Lower leg skin (tissue), 4 donors: ENCODE measurements around the gene CEACAM3. TPM values are rescaled to one million over a fixed set of nuclear protein-coding genes. Genes with fewer than 3 reads are reported as not detected.
A peak's percentile ranks its signal among the peaks of the same experiment; 100 is the strongest.
"Not testable (repeated sequence)": the region's sequence is repeated elsewhere in the genome, so short reads cannot be mapped to it uniquely, and the experiment has no call there.

ENCODE experiments used
- DNase-seq, 2 donors: peaks; one replicate each; pipeline ENCODE4 v3.0.0-alpha.2; 2019; ENCODE audit warnings: low spot score in 2 of 2
- H3K4me3 ChIP-seq: fragments of 200-600 bp; sonication (generic); 2 replicates; pipeline ENCODE4 v1.5.1; 2017; ENCODE audit warnings: mild to moderate bottlenecking, low read depth; ENCODE audit not compliant: poor library complexity, severe bottlenecking
- POLR2A ChIP-seq, 2 donors: fragments of 450-650 bp; IDR thresholded peaks; one replicate each; pipeline ENCODE4 v1.6.1; 2016 to 2017; ENCODE audit warnings: antibody characterized with exemption in 2 of 2, mild to moderate bottlenecking in 1 of 2, moderate library complexity in 1 of 2
- WGBS, 2 donors: methylation state at CpG; one replicate each; pipeline ENCODE4 v1.1.5; 2018; 5-methylcytosine and 5-hydroxymethylcytosine counted together
- intact Hi-C: fragments of 100-400 bp; cut with DNase I; formaldehyde crosslinking; loops from one replicate; pipeline ENCODE4 v1.15.0; 2023; ENCODE audit warnings: low total_unique reads
- total RNA-seq, 4 donors: library from RNA; depleted of rRNA; stranded (reverse); fragments of >200 nt; gene quantifications; one replicate each; pipeline ENCODE4 v1.1.0, GENCODE V29; 2016
- TF ChIP-seq, protein P1 (sequence below), 3 donors: fragments of 450-650 bp; IDR thresholded peaks; one replicate each; pipeline ENCODE4 v1.5.1; 2016; ENCODE audit warnings: antibody characterized with exemption in 3 of 3, mild to moderate bottlenecking in 3 of 3, moderate library complexity in 2 of 3

The CEACAM3 gene
- total RNA-seq, 4 donors from 2014 or later: not detected

DNA sequence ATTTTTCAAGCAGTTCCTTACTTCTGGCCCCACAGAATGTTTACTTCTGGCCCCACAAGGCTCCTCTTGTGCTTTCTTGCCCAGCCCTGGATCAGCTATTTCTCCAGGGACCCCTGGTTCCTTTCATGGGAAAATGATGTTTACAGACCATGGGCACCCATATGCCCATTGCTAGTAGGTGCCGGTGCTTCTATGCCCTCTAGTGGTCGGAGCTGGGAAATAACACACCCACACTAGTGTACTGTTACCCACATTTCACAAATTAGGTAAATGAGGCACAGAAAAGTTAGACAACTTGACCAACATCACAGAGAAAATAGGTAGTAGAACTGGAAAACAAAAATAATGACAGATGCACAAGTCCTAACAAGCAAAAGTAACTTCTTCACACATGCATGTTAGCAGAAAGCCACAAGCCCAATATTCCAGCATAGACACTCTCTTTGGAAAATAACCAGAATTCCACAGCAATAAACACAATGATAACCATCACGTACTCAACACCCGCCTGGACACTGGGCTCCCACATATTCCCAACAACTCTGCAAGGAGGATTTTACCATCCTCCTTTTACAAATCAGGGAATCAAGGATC, 42.4 kb upstream of the CEACAM3 start:
- TF ChIP-seq POLR2A (IDR thresholded peaks at IDR 0.05): no peak
- TF ChIP-seq, protein P1, sequence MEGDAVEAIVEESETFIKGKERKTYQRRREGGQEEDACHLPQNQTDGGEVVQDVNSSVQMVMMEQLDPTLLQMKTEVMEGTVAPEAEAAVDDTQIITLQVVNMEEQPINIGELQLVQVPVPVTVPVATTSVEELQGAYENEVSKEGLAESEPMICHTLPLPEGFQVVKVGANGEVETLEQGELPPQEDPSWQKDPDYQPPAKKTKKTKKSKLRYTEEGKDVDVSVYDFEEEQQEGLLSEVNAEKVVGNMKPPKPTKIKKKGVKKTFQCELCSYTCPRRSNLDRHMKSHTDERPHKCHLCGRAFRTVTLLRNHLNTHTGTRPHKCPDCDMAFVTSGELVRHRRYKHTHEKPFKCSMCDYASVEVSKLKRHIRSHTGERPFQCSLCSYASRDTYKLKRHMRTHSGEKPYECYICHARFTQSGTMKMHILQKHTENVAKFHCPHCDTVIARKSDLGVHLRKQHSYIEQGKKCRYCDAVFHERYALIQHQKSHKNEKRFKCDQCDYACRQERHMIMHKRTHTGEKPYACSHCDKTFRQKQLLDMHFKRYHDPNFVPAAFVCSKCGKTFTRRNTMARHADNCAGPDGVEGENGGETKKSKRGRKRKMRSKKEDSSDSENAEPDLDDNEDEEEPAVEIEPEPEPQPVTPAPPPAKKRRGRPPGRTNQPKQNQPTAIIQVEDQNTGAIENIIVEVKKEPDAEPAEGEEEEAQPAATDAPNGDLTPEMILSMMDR (IDR thresholded peaks at IDR 0.05): no peak
- DNase-seq: peak; percentile 30 to 85
- H3K4me3 ChIP-seq: no peak overlapping the region
- 6 to 8% methylated on average over 4 of the region's 4 CpGs for WGBS, 2 donors
- intact Hi-C loops: no loop called here

DNA sequence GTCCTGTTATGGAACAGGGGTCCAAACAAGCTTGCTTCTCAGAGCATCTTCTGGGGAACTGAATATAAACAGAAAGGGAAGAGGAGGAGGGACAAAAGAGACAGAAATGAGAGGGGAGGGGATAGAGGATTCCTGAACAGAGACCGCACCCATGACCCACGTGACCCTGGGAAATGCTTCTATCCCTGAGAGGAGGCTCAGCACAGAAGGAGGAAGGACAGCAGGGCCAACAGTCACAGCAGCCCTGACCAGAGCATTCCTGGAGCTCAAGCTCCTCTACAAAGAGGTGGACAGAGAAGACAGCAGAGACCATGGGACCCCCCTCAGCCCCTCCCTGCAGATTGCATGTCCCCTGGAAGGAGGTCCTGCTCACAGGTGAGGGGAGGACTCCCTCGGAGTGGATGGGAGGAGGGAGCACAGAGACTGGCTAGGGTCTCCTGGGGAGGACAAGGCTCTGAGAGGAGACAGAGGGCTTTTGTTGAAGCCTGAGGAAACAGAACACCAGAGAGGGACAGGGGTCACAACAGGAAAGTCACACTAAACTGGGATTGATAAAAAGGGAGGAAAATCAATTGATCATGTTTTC, 41.0 kb upstream of the CEACAM3 start, which contains the start of gene CEACAM6:
Gene CEACAM6 (plus strand): TSS at position 203 of the 586 bp plus-strand sequence. CDS start 109 bp downstream, at position 312.
- H3K4me3 ChIP-seq: no peak within 1 kb of the TSS
- TF ChIP-seq POLR2A (IDR thresholded peaks at IDR 0.05): no peak
- TF ChIP-seq, protein P1 (IDR thresholded peaks at IDR 0.05): no peak
- DNase-seq: peak; percentile 19 to 82
- intact Hi-C loops: no loop called here
- 36 to 59% methylated on average over 3 of the region's 3 CpGs for WGBS, 2 donors

DNA sequence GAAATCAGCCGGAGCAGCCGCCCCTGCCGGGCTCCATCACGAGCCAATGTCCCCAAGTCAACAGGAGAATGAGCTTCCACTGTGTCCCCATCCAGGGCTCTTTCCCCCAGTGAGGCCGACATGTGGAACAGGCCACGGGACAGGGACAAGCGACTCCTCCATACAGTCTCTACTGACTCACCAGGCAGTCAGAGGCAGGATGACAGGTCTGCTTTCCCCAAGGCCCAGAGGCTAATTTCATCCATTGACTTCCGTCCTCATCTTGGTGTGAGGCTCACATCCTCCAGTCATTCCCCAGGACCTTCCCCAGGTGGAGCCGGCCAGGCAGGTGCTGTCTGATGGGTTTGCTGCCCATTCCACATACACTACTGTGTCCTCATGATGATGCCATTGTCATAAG, 37.5 kb upstream of the CEACAM3 start:
- no peak for TF ChIP-seq POLR2A (IDR thresholded peaks at IDR 0.05)
- TF ChIP-seq, protein P1 (IDR thresholded peaks at IDR 0.05): no peak
- WGBS, 2 donors: 72 to 82% methylated on average over 9 of the region's 9 CpGs
- no peak overlapping the region for H3K4me3 ChIP-seq
- peak in 1 of 2 donors; percentile 75 for DNase-seq
- intact Hi-C loops: no loop called here

DNA sequence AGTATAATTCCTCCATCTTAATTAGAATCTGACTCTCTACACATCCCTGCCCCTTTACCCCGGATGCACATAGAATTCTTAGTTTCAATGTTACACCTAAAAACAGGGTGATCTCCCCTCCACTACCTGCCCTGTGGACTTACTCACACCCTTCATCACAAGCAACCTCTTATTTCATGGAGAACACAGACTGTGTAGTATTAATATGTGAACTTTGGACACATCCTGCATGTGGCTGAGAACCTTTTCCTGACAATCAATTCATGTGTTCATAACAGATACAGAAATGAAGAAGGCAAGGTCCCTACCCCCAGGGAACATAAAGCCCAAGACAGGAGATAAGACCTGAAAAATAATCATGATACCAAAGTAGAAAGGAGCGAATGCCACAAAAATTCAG, 29.3 kb upstream of the CEACAM3 start:
- intact Hi-C loops: no loop called here
- TF ChIP-seq, protein P1 (IDR thresholded peaks at IDR 0.05): no peak
- TF ChIP-seq POLR2A (IDR thresholded peaks at IDR 0.05): no peak
- 86 to 94% methylated on average over 2 of the region's 2 CpGs for WGBS, 2 donors
- DNase-seq: no peak
- no peak overlapping the region for H3K4me3 ChIP-seq

DNA sequence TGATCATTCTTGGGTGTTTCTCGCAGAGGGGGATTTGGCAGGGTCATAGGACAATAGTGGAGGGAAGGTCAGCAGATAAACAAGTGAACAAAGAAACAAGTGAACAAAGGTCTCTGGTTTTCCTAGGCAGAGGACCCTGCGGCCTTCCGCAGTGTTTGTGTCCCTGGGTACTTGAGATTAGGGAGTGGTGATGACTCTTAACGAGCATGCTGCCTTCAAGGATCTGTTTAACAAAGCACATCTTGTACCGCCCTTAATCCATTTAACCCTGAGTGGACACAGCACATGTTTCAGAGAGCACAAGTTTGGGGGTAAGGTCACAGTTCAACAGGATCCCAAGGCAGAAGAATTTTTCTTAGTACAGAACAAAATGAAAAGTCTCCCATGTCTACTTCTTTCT, 28.3 kb upstream of the CEACAM3 start:
- intact Hi-C loops, DNase-seq, H3K4me3 ChIP-seq: not testable (repeated sequence)
- WGBS, 2 donors: 64 to 65% methylated on average over 4 to 5 of the region's 5 CpGs

GRCh38 chr19:41769608-41770007, 26.8 kb upstream of the CEACAM3 start:
- DNase-seq: no peak
- TF ChIP-seq, protein P1 (IDR thresholded peaks at IDR 0.05): no peak
- intact Hi-C loops: no loop called here
- H3K4me3 ChIP-seq: no peak overlapping the region
- 94% methylated on average over 4 of the region's 4 CpGs for WGBS, 2 donors
